A549 (cell line): ENCODE results near the gene ARF1. TPM values are rescaled to one million over a fixed set of nuclear protein-coding genes. Genes with fewer than 3 reads are reported as not detected.

ENCODE experiments used
- ATAC-seq, 2 experiments: fragments of 200-7000 bp in 1 of 2; fragments of >200 bp in 1 of 2; cut with Nextera tagmentation in 1 of 2; cut with Tn5 transposase in 1 of 2; 3 replicates each; pipeline versions ENCODE4 v1.8.0 to v1.9.1; 2018 to 2020; ENCODE audit warnings: mild to moderate bottlenecking in 1 of 2, moderate library complexity in 1 of 2
- CTCF ChIA-PET: fragments of 300-600 bp; sonication (Branson Sonifier 250); formaldehyde crosslinking; extraction: SDS; loops from one replicate; lab custom pipeline; 2021; ENCODE audit warnings: antibody characterized with exemption, inconsistent platforms; lab: Yijun Ruan, JAX
- POLR2A ChIA-PET: fragments of 350-600 bp; formaldehyde crosslinking; extraction: SDS; loops from one replicate; lab custom pipeline; 2021; ENCODE audit warnings: antibody characterized with exemption, inconsistent platforms; lab: Yijun Ruan, JAX
- DNase-seq, 2 experiments: peaks; one replicate each; pipeline versions ENCODE4 v3.0.0 to v3.0.0-alpha.2; 2011 to 2016; ENCODE audit warnings: low read depth in 1 of 2, low spot score in 1 of 2
- FAIRE-seq: peaks from 2 replicates; lab custom pipeline; 2011; peaks lifted over from hg19 to GRCh38; lab: Jason Lieb, UNC
- H3K27ac ChIP-seq, 2 experiments: fragments of >200 bp; sonication (Bioruptor Twin); formaldehyde crosslinking; 3 replicates each; pipeline ENCODE4 v1.5.1; 2016 to 2017
- H3K4me1 ChIP-seq: fragments of >200 bp; sonication (Bioruptor Twin); formaldehyde crosslinking; 3 replicates; pipeline ENCODE4 v1.6.1; 2016
- H3K4me2 ChIP-seq: fragments of >200 bp; sonication (Bioruptor Twin); formaldehyde crosslinking; 3 replicates; pipeline ENCODE4 v1.6.1; 2016
- H3K4me3 ChIP-seq: fragments of >200 bp; sonication (Bioruptor Twin); formaldehyde crosslinking; 3 replicates; pipeline ENCODE4 v1.5.1; 2016
- H3K9me3 ChIP-seq: fragments of >200 bp; sonication (Bioruptor Twin); formaldehyde crosslinking; 3 replicates; pipeline ENCODE4 v1.6.1; 2016
- BHLHE40 ChIP-seq: IDR thresholded peaks from 2 replicates; pipeline ENCODE4 v1.6.1; 2012; ENCODE audit warnings: low read depth, low read length, inconsistent platforms
- ELK1 ChIP-seq: fragments of 150-350 bp; IDR thresholded peaks from 2 replicates; pipeline ENCODE4 v1.6.1; 2014; ENCODE audit warnings: low read depth, mild to moderate bottlenecking, low read length
- EP300 ChIP-seq, 2 experiments: fragments of >200 bp; sonication (Bioruptor Twin); formaldehyde crosslinking; IDR thresholded peaks; 2 replicates in 1 of 2; 3 replicates in 1 of 2; pipeline ENCODE4 v1.6.1; 2016 to 2017
- FOSB ChIP-seq: fragments of 250-450 bp; sonication (Bioruptor Pico); IDR thresholded peaks from 2 replicates; pipeline ENCODE4 v1.5.0; 2020; ENCODE audit warnings: mild to moderate bottlenecking, moderate library complexity
- FOSL2 ChIP-seq, 2 experiments: fragments of 450-650 bp in 1 of 2; fragments of >200 bp in 1 of 2; sonication (Bioruptor Twin) in 1 of 2; formaldehyde crosslinking; IDR thresholded peaks; 2 replicates each; pipeline versions ENCODE4 v1.5.0 to v1.6.1; 2016 to 2020; ENCODE audit warnings: mild to moderate bottlenecking in 1 of 2, moderate library complexity in 1 of 2
- FOXS1 ChIP-seq: fragments of 250-450 bp; sonication (Bioruptor Pico); IDR thresholded peaks from 2 replicates; pipeline ENCODE4 v1.5.0; 2020; ENCODE audit warnings: mild to moderate bottlenecking, moderate library complexity
- HES2 ChIP-seq: fragments of >200 bp; sonication (Bioruptor Twin); formaldehyde crosslinking; IDR thresholded peaks from 2 replicates; pipeline ENCODE4 v1.6.1; 2016
- HEYL ChIP-seq: fragments of 250-450 bp; sonication (Bioruptor Pico); IDR thresholded peaks from 2 replicates; pipeline ENCODE4 v1.8.0; 2021; ENCODE audit warnings: mild to moderate bottlenecking, moderate library complexity
- HOXA7 ChIP-seq: fragments of 250-450 bp; sonication (Bioruptor Pico); IDR thresholded peaks from 2 replicates; pipeline ENCODE4 v1.5.0; 2020; ENCODE audit warnings: mild to moderate bottlenecking, moderate library complexity
- JUN ChIP-seq, 2 experiments: fragments of >200 bp; sonication (Bioruptor Twin); formaldehyde crosslinking; IDR thresholded peaks; 2 replicates in 1 of 2; 3 replicates in 1 of 2; pipeline ENCODE4 v1.6.1; 2016 to 2017
- KDM1A ChIP-seq: fragments of 200-600 bp; sonication (generic); IDR thresholded peaks from 2 replicates; pipeline ENCODE4 v1.6.1; 2016; ENCODE audit warnings: low read depth, mild to moderate bottlenecking
- KDM5A ChIP-seq: fragments of 200-600 bp; sonication (generic); IDR thresholded peaks from 2 replicates; pipeline ENCODE4 v1.6.1; 2016; ENCODE audit warnings: antibody characterized with exemption, mild to moderate bottlenecking
- MAFK ChIP-seq: fragments of 450-650 bp; IDR thresholded peaks from 2 replicates; pipeline ENCODE4 v1.6.1; 2014; ENCODE audit not compliant: partially characterized antibody
- MAZ ChIP-seq: fragments of 150-350 bp; IDR thresholded peaks from 2 replicates; pipeline ENCODE4 v1.6.1; 2014; ENCODE audit warnings: antibody characterized with exemption, low read depth, low read length, borderline replicate concordance
- MYC ChIP-seq: IDR thresholded peaks from 2 replicates; pipeline ENCODE4 v1.6.1; 2012; ENCODE audit warnings: mild to moderate bottlenecking, inconsistent platforms, low read length, improper control_type of control experiment, borderline replicate concordance
- NFE2L2 ChIP-seq: fragments of 150-350 bp; conservative IDR thresholded peaks from 2 replicates; pipeline ENCODE4 v1.6.1; 2014; ENCODE audit warnings: low read length
- NPAS2 ChIP-seq: fragments of 250-450 bp; sonication (Bioruptor Pico); IDR thresholded peaks from 2 replicates; pipeline ENCODE4 v1.8.0; 2022; ENCODE audit warnings: mild to moderate bottlenecking, moderate library complexity, borderline replicate concordance
- NR3C1 ChIP-seq: fragments of >200 bp; sonication (Bioruptor Twin); formaldehyde crosslinking; IDR thresholded peaks from 3 replicates; pipeline ENCODE4 v1.6.1; 2017
- PBX3 ChIP-seq: IDR thresholded peaks from 2 replicates; pipeline ENCODE4 v1.6.1; 2012
- POLR2A ChIP-seq: IDR thresholded peaks from 2 replicates; pipeline ENCODE4 v1.6.1; 2012; ENCODE audit warnings: mild to moderate bottlenecking, low read length
- RARB ChIP-seq: fragments of 250-450 bp; sonication (Bioruptor Pico); IDR thresholded peaks from 2 replicates; pipeline ENCODE4 v1.8.0; 2021; ENCODE audit warnings: mild to moderate bottlenecking, moderate library complexity
- RFX5 ChIP-seq: fragments of 450-650 bp; IDR thresholded peaks from 2 replicates; pipeline ENCODE4 v1.7.1; 2014; ENCODE audit warnings: antibody characterized with exemption, mild to moderate bottlenecking, moderate library complexity
- SMC3 ChIP-seq: fragments of >200 bp; sonication (Bioruptor Twin); formaldehyde crosslinking; IDR thresholded peaks from 3 replicates; pipeline ENCODE4 v1.6.1; 2018; ENCODE audit warnings: inconsistent platforms
- SREBF2 ChIP-seq: fragments of 450-650 bp; IDR thresholded peaks from 2 replicates; pipeline ENCODE4 v1.6.1; 2014; ENCODE audit warnings: mild to moderate bottlenecking, moderate library complexity
- TFCP2L1 ChIP-seq: fragments of 250-450 bp; sonication (Bioruptor Pico); IDR thresholded peaks from 2 replicates; pipeline ENCODE4 v1.5.0; 2021; ENCODE audit warnings: mild to moderate bottlenecking
- ZC3H11A ChIP-seq: fragments of 450-650 bp; IDR thresholded peaks from 2 replicates; pipeline ENCODE4 v1.6.1; 2014; ENCODE audit warnings: antibody characterized with exemption, mild to moderate bottlenecking
- ZFP36 ChIP-seq: fragments of 450-650 bp; IDR thresholded peaks from 2 replicates; pipeline ENCODE4 v1.6.1; 2014; ENCODE audit warnings: borderline replicate concordance; ENCODE audit not compliant: partially characterized antibody
- ZSCAN20 ChIP-seq: fragments of 250-450 bp; sonication (Bioruptor Pico); IDR thresholded peaks from 2 replicates; pipeline ENCODE4 v1.8.0; 2022; ENCODE audit warnings: mild to moderate bottlenecking, moderate library complexity
- WGBS: methylation state at CpG from one replicate; pipeline ENCODE4 v1.1.6; 2017; ENCODE audit errors: missing lambda C conversion rate; 5-methylcytosine and 5-hydroxymethylcytosine counted together
- polyA plus RNA-seq, 4 experiments: library from polyadenylated mRNA; depleted of rRNA in 3 of 4; stranded (reverse); fragments of >200 nt; fragmentation: RNase III in 1 of 4; extraction: RNeasy Plus Mini Kit Qiagen cat#74134 plus additional on column Dnase treatment in 1 of 4; gene quantifications; 2 replicates in 3 of 4; 3 replicates in 1 of 4; pipeline ENCODE4 v1.2.3, GENCODE V29; 2011 to 2017

Gene ARF1
- polyA plus RNA-seq, 2 of the 4 experiments (the other 2 are of a cell fraction) = 297 to 376 TPM

- Histone ChIP-seq H3K27ac (no peak overlapping the region), H3K9me3 (no peaks in the 10 kb centered on the region), H3K4me2 (no peak overlapping the region), H3K4me1 (peaks cover 13% of the 10 kb centered on the region), H3K4me3 (no peak overlapping the region)
- FAIRE-seq = no peak
- WGBS = 96% methylated on average over 3 of the region's 7 CpGs
- ChIA-PET POLR2A (no interaction called here), CTCF (interaction anchor here (2.0 to 2.8 kb wide), 2 partner anchors 19 to 81 kb away, joined by 5 to 13 read pairs; no protein-coding TSS in a partner anchor)
- DNase-seq = no peak
- TF ChIP-seq ZFP36 (peak; percentile 79), JUN (IDR thresholded peaks at IDR 0.05) (no peak)
- ATAC-seq = no peak
These were observed 2.8 kb upstream of the ARF1 start for GRCh38 chr1:228079601-228080263.

GRCh38 chr1:228081144-228081543, 1.4 kb upstream of the ARF1 start:
- ATAC-seq (no peak), FAIRE-seq (no peak), DNase-seq (no peak)
- CTCF ChIA-PET = interaction anchor here (1.5 kb wide), 1 partner anchor 82 kb away, joined by 4 read pairs; no protein-coding TSS in a partner anchor
- Histone ChIP-seq H3K4me3 (peak overlapping the region; percentile 94), H3K4me1 (peaks cover 26% of the 10 kb centered on the region), H3K9me3 (no peaks in the 10 kb centered on the region), H3K27ac (peak overlapping the region; percentile 93 to 97), H3K4me2 (peak overlapping the region; percentile 98)
- 71% methylated on average over 5 of the region's 7 CpGs for WGBS
- POLR2A ChIA-PET = interaction anchor here (1.6 kb wide), 1 partner anchor 21 kb away, joined by 3 read pairs; no protein-coding TSS in a partner anchor
- TF ChIP-seq POLR2A (no peak), SREBF2 (no peak), HES2 (no peak), SMC3 (no peak), EP300 (IDR thresholded peaks at IDR 0.05) (no peak), NPAS2 (CRISPR knock-in tag) (no peak), RFX5 (no peak), HOXA7 (CRISPR knock-in tag) (no peak), MYC (no peak), HEYL (no peak), BHLHE40 (no peak), ZFP36 (no peak), ZSCAN20 (CRISPR knock-in tag) (no peak)

- CTCF ChIA-PET = interaction anchor here (1.0 to 1.6 kb wide), 5 partner anchors 21 to 133 kb away, joined by 3 to 4 read pairs (median 3); no protein-coding TSS in a partner anchor
- FAIRE-seq = no peak
- POLR2A ChIA-PET = interaction anchor here (0.5 to 1.6 kb wide), 9 partner anchors 8 to 561 kb away, joined by 3 to 9 read pairs (median 4); partner anchors contain the start of genes IBA57 and TRIM11
- Histone ChIP-seq H3K9me3 (no peaks in the 10 kb centered on the region), H3K4me2 (peak overlapping the region; percentile 98), H3K27ac (peak overlapping the region; percentile 93 to 97), H3K4me1 (peaks cover 31% of the 10 kb centered on the region), H3K4me3 (peak overlapping the region; percentile 94)
- no peak for DNase-seq
- ATAC-seq = peak; percentile 30 to 53
- WGBS = 15% methylated on average over 14 of the region's 31 CpGs
- TF ChIP-seq ZC3H11A (no peak), EP300 (IDR thresholded peaks at IDR 0.05) (no peak), MAZ (no peak), TFCP2L1 (CRISPR knock-in tag) (no peak), RARB (CRISPR knock-in tag) (no peak), ELK1 (no peak), PBX3 (no peak), FOSL2 (IDR thresholded peaks at IDR 0.05) (no peak), FOSL2 (CRISPR knock-in tag; IDR thresholded peaks at IDR 0.05) (no peak), FOXS1 (no peak), KDM1A (no peak), HEYL (no peak), NR3C1 (no peak), SREBF2 (no peak), NFE2L2 (no peak), FOSB (CRISPR knock-in tag) (no peak), SMC3 (no peak), ZFP36 (no peak), KDM5A (no peak), MAFK (no peak)
These were observed 812 bp upstream of the ARF1 start for GRCh38 chr1:228081578-228082213.
